H1 (cell line): ENCODE results near the gene RCAN3. TPM values are rescaled to one million over a fixed set of nuclear protein-coding genes. Genes with fewer than 3 reads are reported as not detected.
A peak's percentile ranks its signal among the peaks of the same experiment; 100 is the strongest.

ENCODE experiments used
- ATF2 ChIP-seq: IDR thresholded peaks from 2 replicates; pipeline ENCODE4 v1.6.1; 2012; ENCODE audit warnings: low read length, inconsistent platforms
- CHD7 ChIP-seq: fragments of 300-600 bp; sonication (generic); IDR thresholded peaks from 2 replicates; pipeline ENCODE4 v1.7.1; 2012; ENCODE audit warnings: low read length, moderate library complexity, mild to moderate bottlenecking, inconsistent platforms; ENCODE audit not compliant: insufficient replicate concordance
- KDM4A ChIP-seq: IDR thresholded peaks from one replicate; pipeline ENCODE4 v1.7.1; 2012; ENCODE audit warnings: low read depth, mild to moderate bottlenecking, moderate library complexity, low read length, inconsistent platforms; ENCODE audit not compliant: severe bottlenecking
- PHF8 ChIP-seq: fragments of 200-600 bp; sonication (generic); conservative IDR thresholded peaks from 2 replicates; pipeline ENCODE4 v1.7.1; 2012; ENCODE audit warnings: low read depth, mild to moderate bottlenecking, inconsistent platforms, low read length, moderate library complexity
- POLR2AphosphoS5 ChIP-seq: IDR thresholded peaks from 2 replicates; pipeline ENCODE4 v1.6.1; 2011; ENCODE audit warnings: low read depth, low read length
- POU5F1 ChIP-seq: IDR thresholded peaks from 2 replicates; pipeline ENCODE4 v1.6.1; 2011; ENCODE audit warnings: low read depth, mild to moderate bottlenecking, low read length, moderate library complexity
- SIX5 ChIP-seq: IDR thresholded peaks from 2 replicates; pipeline ENCODE4 v1.6.1; 2011; ENCODE audit warnings: mild to moderate bottlenecking, low read depth, low read length
- TCF12 ChIP-seq: IDR thresholded peaks from 2 replicates; pipeline ENCODE4 v1.6.1; 2011; ENCODE audit warnings: low read depth, mild to moderate bottlenecking, low read length
- TEAD4 ChIP-seq: IDR thresholded peaks from 2 replicates; pipeline ENCODE4 v1.6.1; 2012; ENCODE audit warnings: low read depth, low read length, inconsistent platforms, mixed read lengths
- polyA plus RNA-seq, 7 experiments: library from polyadenylated mRNA; depleted of rRNA in 3 of 7; stranded (reverse) in 5 of 7; unstranded in 2 of 7; fragments of >200 nt in 5 of 7; fragments of 200-250 nt in 2 of 7; gene quantifications; 1 replicate in 5 of 7; 2 replicates in 1 of 7; 4 replicates in 1 of 7; pipeline versions ENCODE4 v1.2.1 to v1.2.3, GENCODE V29; 2011 to 2013; ENCODE audit warnings: missing spikeins in 2 of 7, mixed read lengths in 2 of 7
- total RNA-seq: library from RNA; stranded (reverse); fragmentation: NEBNext Ultra II Directional; extraction: Animal tissue kit (Norgen Biotek cat#: 25700); gene quantifications from 2 replicates; pipeline ENCODE4 v1.2.1, GENCODE V29; 2021

RCAN3 gene
- total and polyA plus RNA-seq, 2 of the 8 experiments (the other 6 are each of a cell fraction or from before 2014, with no cell fraction given) = 5.6 to 16.6 TPM

GRCh38 chr1:24502065-24502708 lies 449 bp upstream of the RCAN3 start (continued):
- TF ChIP-seq CHD7 (no peak), TEAD4 (no peak), TCF12 (no peak), SIX5 (no peak), POU5F1 (no peak), KDM4A (peak; percentile 60), POLR2AphosphoS5 (no peak), ATF2 (0 out of 2 replicates have a peak, but pooled peaks have one; percentile 35), PHF8 (peak; percentile 47; the same call in 1 of the 2 replicates)
